ENCODE measurements around the gene SCARB1.
"Not testable (repeated sequence)": the region's sequence is repeated elsewhere in the genome, so short reads cannot be mapped to it uniquely, and the experiment has no call there.

Gene SCARB1, protein sequence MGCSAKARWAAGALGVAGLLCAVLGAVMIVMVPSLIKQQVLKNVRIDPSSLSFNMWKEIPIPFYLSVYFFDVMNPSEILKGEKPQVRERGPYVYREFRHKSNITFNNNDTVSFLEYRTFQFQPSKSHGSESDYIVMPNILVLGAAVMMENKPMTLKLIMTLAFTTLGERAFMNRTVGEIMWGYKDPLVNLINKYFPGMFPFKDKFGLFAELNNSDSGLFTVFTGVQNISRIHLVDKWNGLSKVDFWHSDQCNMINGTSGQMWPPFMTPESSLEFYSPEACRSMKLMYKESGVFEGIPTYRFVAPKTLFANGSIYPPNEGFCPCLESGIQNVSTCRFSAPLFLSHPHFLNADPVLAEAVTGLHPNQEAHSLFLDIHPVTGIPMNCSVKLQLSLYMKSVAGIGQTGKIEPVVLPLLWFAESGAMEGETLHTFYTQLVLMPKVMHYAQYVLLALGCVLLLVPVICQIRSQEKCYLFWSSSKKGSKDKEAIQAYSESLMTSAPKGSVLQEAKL

DNA sequence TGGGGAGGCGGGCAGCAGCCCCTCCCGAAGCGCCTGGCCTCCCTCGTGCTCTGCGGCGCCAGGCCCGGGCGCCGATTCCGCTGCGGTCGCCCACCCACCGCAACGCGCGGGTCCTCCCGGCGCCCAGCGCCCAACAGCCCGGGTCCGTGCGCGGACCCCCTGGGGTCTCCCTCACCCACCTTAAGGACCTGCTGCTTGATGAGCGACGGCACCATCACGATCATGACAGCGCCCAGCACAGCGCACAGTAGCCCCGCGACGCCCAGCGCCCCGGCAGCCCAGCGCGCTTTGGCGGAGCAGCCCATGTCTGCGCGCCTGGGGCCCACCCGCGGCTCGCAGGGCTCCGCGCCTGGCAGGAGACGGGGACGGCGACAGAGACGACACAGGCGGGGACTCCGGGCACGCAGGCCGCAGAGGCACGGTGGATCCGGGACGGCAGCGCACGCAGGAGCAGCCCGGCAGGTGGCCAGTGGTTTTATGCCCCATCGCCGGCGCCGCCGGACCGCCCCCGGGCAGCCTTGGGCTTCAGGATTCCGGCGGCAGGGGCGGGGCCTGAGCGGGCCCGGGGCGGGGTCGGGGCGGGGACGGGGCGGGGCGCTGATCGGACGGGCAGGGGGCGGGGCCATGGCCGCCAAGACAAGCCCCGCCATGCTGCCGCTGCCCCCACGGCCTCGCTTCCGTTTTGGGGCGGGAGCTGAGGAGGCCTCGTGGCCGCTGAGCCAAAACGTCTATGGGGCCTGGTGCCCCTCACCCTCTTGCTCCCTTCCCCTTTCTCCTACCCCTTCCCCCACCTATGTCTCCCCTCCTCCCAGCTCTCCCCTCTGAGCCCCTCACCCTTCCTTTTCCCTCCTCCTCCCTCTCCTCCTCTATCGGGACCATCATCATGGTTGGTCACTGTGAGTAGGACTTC lies at the start of gene SCARB1:
Gene SCARB1 (minus strand): TSS at position 449 of the 910 bp plus-strand sequence. CDS start 144 bp downstream, at position 305.
- Histone ChIP-seq H3K27ac (ENCODE audit: low read depth, low read length) (peak within 1 kb of the TSS; percentile 66), H3K36me3 (ENCODE audit: insufficient read depth, low read length) (no peaks in the 10 kb centered on the region), H3K4me3 (ENCODE audit: low read depth in 1 of 2, low read length in 2 of 2) (peak within 1 kb of the TSS; percentile 63 to 89), H3K27me3 (ENCODE audit: control insufficient read depth in 1 of 2, insufficient read depth in 2 of 2, low read length in 2 of 2) (no peaks in the 10 kb centered on the region), H3K9ac (ENCODE audit: low read length) (peak within 1 kb of the TSS; percentile 33), H3K4me1 (ENCODE audit: insufficient read depth, low read length) (peaks cover 12% of the 10 kb centered on the region), H3K9me3 (ENCODE audit: low read length) (no peaks in the 10 kb centered on the region)

DNA sequence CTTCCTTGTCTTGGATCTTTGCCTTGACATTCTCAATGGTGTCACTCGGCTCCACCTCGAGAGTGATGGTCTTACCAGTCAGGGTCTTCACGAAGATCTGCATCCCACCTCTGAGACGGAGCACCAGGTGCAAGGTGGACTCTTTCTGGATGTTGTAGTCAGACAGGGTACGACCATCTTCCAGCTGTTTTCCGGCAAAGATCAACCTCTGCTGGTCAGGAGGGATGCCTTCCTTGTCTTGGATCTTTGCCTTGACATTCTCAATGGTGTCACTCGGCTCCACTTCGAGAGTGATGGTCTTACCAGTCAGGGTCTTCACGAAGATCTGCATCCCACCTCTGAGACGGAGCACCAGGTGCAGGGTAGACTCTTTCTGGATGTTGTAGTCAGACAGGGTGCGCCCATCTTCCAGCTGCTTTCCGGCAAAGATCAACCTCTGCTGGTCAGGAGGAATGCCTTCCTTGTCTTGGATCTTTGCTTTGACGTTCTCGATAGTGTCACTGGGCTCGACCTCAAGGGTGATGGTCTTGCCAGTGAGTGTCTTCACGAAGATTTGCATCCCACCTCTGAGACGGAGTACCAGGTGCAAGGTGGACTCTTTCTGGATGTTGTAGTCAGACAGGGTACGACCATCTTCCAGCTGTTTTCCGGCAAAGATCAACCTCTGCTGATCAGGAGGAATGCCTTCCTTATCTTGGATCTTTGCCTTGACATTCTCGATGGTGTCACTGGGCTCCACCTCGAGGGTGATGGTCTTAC lies 49.0 kb upstream of the SCARB1 start:
- H3K27me3 ChIP-seq (ENCODE audit: control insufficient read depth in 1 of 2, insufficient read depth in 2 of 2, low read length in 2 of 2); H3K9me3 ChIP-seq (ENCODE audit: low read length); H3K9ac ChIP-seq (ENCODE audit: low read length); H3K27ac ChIP-seq (ENCODE audit: low read depth, low read length): not testable (repeated sequence)
- peak overlapping the region in 1 of 2 donors; percentile 99 for H3K4me3 ChIP-seq (ENCODE audit: low read depth in 1 of 2, low read length in 2 of 2)
- H3K36me3 ChIP-seq (ENCODE audit: insufficient read depth, low read length), result peaks cover 13% of the 10 kb centered on the region
- peaks cover 47% of the 10 kb centered on the region for H3K4me1 ChIP-seq (ENCODE audit: insufficient read depth, low read length)

DNA sequence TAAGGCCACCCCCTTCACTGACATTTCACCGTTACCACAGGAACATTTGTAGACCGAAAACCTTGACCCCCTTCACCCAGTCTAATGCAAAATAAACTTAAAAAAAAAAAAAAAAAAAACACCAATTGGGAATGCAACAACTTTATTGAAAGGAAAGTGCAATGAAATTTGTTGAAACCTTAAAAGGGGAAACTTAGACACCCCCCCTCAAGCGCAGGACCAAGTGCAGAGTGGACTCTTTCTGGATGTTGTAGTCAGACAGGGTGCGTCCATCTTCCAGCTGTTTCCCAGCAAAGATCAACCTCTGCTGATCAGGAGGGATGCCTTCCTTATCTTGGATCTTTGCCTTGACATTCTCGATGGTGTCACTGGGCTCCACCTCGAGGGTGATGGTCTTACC lies 47.9 kb upstream of the SCARB1 start:
- not testable (repeated sequence) for H3K9me3 ChIP-seq (ENCODE audit: low read length); H3K9ac ChIP-seq (ENCODE audit: low read length); H3K27ac ChIP-seq (ENCODE audit: low read depth, low read length); H3K27me3 ChIP-seq (ENCODE audit: control insufficient read depth in 1 of 2, insufficient read depth in 2 of 2, low read length in 2 of 2)
- H3K36me3 ChIP-seq (ENCODE audit: insufficient read depth, low read length), result peaks cover 13% of the 10 kb centered on the region
- H3K4me1 ChIP-seq (ENCODE audit: insufficient read depth, low read length), result peaks cover 41% of the 10 kb centered on the region
- peak overlapping the region in 1 of 2 donors; percentile 24 for H3K4me3 ChIP-seq (ENCODE audit: low read depth in 1 of 2, low read length in 2 of 2)

DNA sequence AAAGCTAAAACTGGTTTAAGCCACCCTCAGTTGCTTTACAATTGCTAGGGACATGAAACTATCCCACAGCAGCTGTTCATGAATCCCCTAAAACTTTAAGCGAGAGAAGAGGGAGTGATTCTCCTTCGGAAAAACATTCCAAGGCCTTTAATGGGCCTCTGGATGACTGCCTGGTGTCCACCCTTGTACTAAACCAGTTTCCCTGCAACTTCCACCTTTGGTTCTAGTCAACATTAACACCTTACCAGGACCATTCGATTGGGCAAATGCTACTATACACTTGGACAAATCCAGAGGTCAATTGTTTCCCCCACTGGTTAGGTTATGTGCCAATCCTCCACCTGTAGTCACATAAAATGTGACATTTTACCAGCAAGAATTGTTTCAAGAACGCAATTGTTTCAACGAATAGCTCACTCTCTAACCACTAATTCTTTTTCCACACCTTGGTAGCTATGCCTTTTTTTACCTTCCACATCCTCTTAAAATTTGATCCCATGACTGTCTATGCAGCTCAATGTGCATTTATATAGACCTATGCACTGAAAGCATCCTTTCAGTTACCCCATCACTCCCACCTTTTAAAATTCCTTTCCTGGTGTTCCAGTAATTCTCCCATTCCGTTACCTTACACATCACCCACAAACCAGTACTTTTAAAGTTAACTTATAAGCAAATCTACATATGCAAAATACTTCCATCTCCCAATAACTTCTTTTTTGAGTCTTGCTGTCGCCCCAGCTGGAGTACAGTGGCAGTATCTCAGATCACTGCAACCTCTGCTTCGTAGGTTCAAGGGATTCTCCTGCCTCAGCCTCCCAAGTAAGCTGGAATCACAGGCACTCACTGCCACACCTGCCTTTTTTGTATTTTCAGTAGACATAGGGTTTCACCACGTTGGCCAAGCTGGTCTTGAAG lies 47.2 kb upstream of the SCARB1 start:
- H3K4me3 ChIP-seq (ENCODE audit: low read depth in 1 of 2, low read length in 2 of 2), result peak overlapping the region in 1 of 2 donors; percentile 24
- peak overlapping the region; percentile 24 for H3K27ac ChIP-seq (ENCODE audit: low read depth, low read length)
- H3K9me3 ChIP-seq (ENCODE audit: low read length), result no peaks in the 10 kb centered on the region
- H3K36me3 ChIP-seq (ENCODE audit: insufficient read depth, low read length), result peaks cover 13% of the 10 kb centered on the region
- H3K9ac ChIP-seq (ENCODE audit: low read length), result peak overlapping the region; percentile 11
- H3K4me1 ChIP-seq (ENCODE audit: insufficient read depth, low read length), result peaks cover 34% of the 10 kb centered on the region
- no peaks in the 10 kb centered on the region for H3K27me3 ChIP-seq (ENCODE audit: control insufficient read depth in 1 of 2, insufficient read depth in 2 of 2, low read length in 2 of 2)

DNA sequence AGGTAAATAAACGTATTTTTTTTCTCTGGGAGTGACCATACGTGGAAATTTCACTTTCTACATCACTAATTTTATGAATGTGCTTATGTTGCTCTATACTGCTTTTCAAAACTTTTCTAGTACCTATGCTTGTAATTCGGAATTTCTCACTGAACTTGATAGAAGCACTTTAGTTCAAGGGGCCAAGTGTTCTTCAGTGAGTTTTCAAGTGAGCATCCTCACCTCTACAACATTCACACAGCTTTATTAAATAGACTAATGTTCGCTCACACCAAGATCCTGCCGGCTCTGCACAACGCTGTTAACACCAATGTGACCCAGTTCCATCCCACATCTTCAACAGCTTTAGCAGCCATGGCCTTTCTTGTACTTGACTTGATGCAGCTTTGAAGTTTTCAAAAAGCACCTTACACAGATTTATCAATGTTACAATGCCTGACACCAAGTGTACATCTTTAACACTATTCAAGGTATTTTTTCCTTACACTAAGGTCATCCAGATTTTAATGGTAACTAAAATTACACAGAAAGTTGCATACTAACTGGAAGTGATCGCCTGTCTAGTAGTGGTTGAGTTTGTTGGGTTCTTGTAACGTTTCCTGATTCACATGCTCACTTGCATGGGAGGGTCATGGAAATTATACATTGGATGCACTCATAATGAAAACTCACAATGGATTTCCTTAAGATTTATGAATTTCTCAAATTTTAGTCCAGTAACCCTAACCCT lies 46.3 kb upstream of the SCARB1 start:
- peaks cover 13% of the 10 kb centered on the region for H3K36me3 ChIP-seq (ENCODE audit: insufficient read depth, low read length)
- no peak overlapping the region for H3K9ac ChIP-seq (ENCODE audit: low read length)
- H3K27ac ChIP-seq (ENCODE audit: low read depth, low read length), result peak overlapping the region; percentile 24
- H3K27me3 ChIP-seq (ENCODE audit: control insufficient read depth in 1 of 2, insufficient read depth in 2 of 2, low read length in 2 of 2), result no peaks in the 10 kb centered on the region
- no peaks in the 10 kb centered on the region for H3K9me3 ChIP-seq (ENCODE audit: low read length)
- H3K4me3 ChIP-seq (ENCODE audit: low read depth in 1 of 2, low read length in 2 of 2), result peak overlapping the region in 1 of 2 donors; percentile 24
- H3K4me1 ChIP-seq (ENCODE audit: insufficient read depth, low read length), result peaks cover 28% of the 10 kb centered on the region

DNA sequence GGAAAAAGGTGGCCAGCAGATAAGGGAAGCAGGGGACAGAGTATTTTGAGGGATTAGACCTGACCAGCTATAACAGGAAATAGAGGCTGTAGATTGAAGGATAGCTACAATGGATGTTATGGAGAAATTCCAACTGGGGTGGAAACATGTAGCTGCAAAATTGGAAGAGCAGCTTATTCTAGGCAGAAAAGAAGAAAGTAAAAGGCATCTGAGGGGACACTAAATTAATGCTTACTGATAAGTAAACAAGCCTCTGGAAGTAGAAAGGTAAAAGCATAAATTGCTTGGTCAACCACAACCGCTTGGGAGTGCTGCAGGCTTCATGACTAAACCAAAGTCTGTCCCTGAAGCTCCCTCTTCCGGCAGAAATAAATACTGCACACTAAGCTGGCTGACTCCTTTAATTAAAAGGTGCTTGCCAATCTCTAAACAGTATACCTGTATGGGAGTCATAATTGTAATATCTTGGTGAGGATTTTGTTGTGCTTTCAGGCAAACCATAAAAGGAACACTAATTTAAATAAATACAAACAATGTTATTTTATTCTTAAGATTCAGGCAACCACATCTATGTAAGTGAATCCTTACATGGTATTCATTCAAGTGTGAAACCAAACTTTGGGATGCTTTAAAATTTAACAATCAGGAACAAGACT lies 43.1 kb upstream of the SCARB1 start:
- Histone ChIP-seq H3K27me3 (ENCODE audit: control insufficient read depth in 1 of 2, insufficient read depth in 2 of 2, low read length in 2 of 2) (no peaks in the 10 kb centered on the region), H3K36me3 (ENCODE audit: insufficient read depth, low read length) (peaks cover 13% of the 10 kb centered on the region), H3K27ac (ENCODE audit: low read depth, low read length) (no peak overlapping the region), H3K4me1 (ENCODE audit: insufficient read depth, low read length) (peaks cover 36% of the 10 kb centered on the region), H3K9me3 (ENCODE audit: low read length) (no peaks in the 10 kb centered on the region), H3K9ac (ENCODE audit: low read length) (no peak overlapping the region), H3K4me3 (ENCODE audit: low read depth in 1 of 2, low read length in 2 of 2) (no peak overlapping the region)

DNA sequence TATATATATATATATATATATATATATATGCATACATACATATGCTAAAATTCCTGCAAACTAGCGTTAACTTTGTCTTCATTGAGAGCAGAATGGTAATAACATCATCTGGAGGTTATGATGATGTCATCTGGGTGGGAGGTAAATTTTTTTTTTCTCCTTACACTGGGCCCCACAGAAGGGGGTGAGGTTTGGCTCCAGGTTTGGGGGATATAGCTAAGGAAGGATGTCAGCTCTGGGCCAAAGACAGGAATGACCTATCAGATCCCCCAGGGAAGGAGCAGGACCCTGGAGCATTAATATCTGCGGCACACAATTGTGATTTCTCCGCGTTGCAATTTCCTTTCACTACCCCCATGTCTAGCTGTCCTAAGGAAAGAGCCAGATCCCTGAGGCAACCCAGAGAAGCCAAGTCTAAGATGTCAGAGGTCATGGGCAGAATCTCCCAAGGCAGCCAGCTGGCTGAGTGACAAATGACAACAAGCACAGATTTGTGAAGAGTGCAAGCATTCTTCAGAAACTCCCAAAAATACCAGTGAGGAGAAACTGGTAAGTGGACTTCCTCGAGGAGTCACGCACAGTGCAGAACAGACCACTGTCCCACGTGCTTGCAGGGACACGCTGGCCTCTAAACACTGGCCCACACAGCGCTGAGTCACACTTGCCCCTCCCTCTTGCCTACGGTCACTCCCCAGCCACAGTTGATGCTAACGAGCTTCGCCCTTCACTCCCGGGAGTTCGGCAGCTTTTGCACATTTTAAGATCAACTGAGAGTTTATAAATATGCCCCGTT lies 40.8 kb upstream of the SCARB1 start:
- H3K27ac ChIP-seq (ENCODE audit: low read depth, low read length), result peak overlapping the region; percentile 49
- H3K9ac ChIP-seq (ENCODE audit: low read length), result no peak overlapping the region
- no peaks in the 10 kb centered on the region for H3K36me3 ChIP-seq (ENCODE audit: insufficient read depth, low read length)
- peaks cover 14% of the 10 kb centered on the region for H3K4me1 ChIP-seq (ENCODE audit: insufficient read depth, low read length)
- H3K9me3 ChIP-seq (ENCODE audit: low read length), result no peaks in the 10 kb centered on the region
- peak overlapping the region in 1 of 2 donors; percentile 49 for H3K4me3 ChIP-seq (ENCODE audit: low read depth in 1 of 2, low read length in 2 of 2)
- no peaks in the 10 kb centered on the region for H3K27me3 ChIP-seq (ENCODE audit: control insufficient read depth in 1 of 2, insufficient read depth in 2 of 2, low read length in 2 of 2)

DNA sequence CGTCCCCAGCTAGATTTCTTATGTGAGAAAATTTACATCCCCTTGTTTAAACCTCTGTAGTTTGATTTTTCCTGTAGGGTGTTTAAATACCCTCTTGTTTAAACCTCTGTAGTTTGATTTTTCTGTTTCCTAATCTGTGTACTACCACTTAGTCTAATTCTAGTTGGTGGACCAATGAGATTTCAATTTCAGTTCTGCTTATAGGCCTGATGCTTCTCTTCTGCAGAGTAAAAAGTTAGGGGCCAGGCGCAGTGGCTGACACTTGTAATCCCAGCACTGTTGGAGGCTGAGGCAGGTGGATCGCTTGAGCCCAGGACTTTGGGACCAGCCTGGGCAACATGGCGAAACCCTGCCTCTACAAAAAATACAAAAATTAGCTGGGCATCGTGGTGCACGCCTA lies 39.3 kb upstream of the SCARB1 start:
- Histone ChIP-seq H3K9me3 (ENCODE audit: low read length) (no peaks in the 10 kb centered on the region), H3K36me3 (ENCODE audit: insufficient read depth, low read length) (no peaks in the 10 kb centered on the region), H3K4me1 (ENCODE audit: insufficient read depth, low read length) (peaks cover 14% of the 10 kb centered on the region), H3K4me3 (ENCODE audit: low read depth in 1 of 2, low read length in 2 of 2) (no peak overlapping the region), H3K27me3 (ENCODE audit: control insufficient read depth in 1 of 2, insufficient read depth in 2 of 2, low read length in 2 of 2) (no peaks in the 10 kb centered on the region), H3K9ac (ENCODE audit: low read length) (no peak overlapping the region), H3K27ac (ENCODE audit: low read depth, low read length) (no peak overlapping the region)

DNA sequence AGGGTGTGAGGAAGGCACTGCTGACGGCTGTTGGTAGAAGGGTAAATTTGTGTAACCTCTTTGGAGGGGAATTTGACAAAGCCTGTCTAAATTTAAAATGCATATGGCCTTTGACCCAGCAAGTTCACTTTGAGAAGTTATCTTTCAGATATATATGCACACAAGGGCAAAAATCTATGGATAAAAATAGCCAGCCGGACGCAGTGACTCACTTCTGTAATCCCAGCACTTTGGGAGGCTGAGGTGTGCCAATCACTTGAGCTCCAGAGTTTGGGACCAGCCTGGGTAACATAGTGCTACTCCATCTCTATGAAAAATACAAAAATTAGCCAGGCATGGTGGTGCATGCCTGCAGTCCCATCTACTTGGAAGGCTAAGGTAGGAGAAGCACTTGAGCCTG lies 37.3 kb upstream of the SCARB1 start:
- Histone ChIP-seq H3K27me3 (ENCODE audit: control insufficient read depth in 1 of 2, insufficient read depth in 2 of 2, low read length in 2 of 2) (no peaks in the 10 kb centered on the region), H3K9ac (ENCODE audit: low read length) (no peak overlapping the region), H3K36me3 (ENCODE audit: insufficient read depth, low read length) (no peaks in the 10 kb centered on the region), H3K4me1 (ENCODE audit: insufficient read depth, low read length) (peaks cover 14% of the 10 kb centered on the region), H3K27ac (ENCODE audit: low read depth, low read length) (no peak overlapping the region), H3K9me3 (ENCODE audit: low read length) (no peaks in the 10 kb centered on the region), H3K4me3 (ENCODE audit: low read depth in 1 of 2, low read length in 2 of 2) (no peak overlapping the region)

Measured in muscle layer of colon (tissue), 2 donors.